GM03348 (cell line): Measurements from ENCODE around the gene CD81.

Experiments used
- DNase-seq: peaks from one replicate; pipeline ENCODE4 v3.0.0; 2012; ENCODE audit warnings: low spot score

Gene CD81

DNA sequence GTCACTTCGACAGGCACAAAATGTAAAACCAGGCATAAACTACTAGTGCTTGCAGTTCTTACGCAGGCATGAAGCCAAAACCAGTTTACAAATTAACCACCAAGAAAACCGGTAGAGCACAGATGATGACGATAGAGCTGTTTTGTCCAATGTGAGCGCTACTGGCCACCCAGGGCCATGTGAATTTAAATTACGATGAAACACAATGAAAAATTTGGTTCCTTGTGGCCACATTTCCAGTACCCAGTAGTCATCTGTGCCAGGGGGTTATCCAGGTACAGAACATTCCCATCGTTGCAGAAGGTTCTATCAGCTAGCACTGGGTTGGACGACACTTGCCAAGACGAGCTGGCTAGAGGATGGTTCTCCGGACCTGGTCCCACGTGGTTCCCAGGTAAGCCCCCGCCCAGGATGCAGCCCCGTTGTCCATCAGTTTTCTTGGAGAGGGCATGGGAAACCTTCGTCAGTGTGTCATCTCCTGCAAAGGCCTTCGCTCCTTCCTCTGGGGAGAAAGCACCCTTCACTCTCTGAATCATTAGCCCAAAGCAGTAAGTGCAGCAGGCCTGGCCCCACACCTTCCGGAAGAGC lies 1.1 kb upstream of the CD81 start:
- DNase-seq: no peak

GRCh38 chr11:2377511-2378443 lies 667 bp downstream of the CD81 start:
- DNase-seq: peak; percentile 92

- DNase-seq: peak; percentile 90
These were observed 1.6 kb downstream of the CD81 start for GRCh38 chr11:2378527-2379210.

DNA sequence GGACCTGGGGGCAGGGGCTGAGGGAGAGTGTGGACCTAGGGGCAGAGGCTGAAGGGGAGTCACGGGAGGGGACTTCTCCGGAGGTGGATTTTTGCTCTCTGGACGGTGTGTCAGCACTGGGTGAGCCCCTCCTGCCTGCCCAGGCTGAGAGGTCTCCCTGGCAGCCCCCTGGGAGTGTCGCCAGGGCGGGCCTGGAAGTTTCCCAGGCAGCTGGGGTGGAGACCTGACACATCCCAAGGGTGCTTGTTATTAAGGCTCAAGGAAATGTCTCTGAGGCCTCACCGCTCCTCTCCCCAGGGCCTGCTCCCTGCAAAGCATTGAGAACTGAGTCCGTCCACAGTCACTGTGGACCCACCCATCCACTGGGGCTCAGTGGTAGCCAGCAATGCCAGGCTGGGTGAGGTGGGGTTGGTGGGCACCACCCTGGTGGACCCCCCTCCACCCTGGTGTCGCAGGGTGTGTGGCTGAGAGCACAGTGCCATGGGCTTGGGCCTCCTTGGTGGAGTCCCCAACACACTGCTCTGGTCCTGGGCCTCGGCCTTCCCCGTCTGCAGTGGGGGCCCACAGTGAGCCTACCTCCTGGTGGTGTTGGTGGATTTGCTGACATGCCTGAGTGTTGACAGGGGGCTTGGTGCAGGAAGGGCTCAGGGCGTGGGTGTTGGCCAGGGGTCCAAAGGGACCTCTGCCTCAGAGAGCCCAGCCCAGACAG lies 2.5 kb downstream of the CD81 start:
- DNase-seq: peak; percentile 61

DNA sequence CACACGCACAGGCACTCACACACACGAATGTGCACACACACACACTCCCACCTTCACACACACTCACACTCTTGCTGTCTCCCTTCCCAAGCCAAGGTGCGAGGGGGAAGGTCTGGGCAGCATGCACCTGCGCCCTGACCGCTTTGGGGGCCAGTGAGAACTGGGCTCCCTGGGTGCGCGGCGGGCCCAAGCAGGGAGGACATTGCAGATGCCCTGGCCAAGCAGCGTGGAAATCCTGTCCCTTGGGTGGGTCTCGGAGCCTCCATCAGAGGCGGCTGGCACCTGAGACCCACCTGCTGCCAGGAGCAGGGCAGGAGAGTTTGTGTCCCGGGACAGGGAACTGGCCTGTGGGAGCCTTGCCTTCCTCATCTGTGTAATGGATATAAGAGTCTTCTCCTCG lies 3.3 kb downstream of the CD81 start:
- DNase-seq: no peak

DNA sequence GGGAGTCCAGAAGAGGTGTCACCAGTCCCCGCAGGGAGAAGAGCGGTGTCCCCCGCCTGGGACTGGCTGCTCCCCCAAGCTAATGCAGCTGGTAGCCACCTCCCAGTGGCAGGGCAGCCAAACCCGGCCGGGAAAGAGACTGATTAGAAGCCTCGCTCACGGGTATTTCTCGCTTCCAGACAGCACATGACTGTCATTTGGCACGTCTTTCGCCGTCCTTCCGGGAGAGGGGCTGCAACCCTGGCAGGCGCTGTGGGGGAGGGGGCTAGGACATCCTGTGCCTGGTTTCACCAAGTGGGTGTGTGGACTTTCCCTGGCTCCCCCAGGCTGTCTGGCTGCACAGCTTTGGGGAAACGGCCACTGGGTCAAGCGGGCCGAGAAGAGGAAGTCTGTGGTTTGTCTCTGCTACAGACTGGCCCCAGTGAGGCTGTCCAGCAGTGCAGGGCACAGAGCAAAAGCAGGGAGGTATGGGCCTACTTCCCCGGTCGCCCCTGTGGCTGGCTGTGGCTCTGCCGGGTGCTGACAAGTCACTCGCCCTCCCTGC lies 3.8 kb downstream of the CD81 start:
- DNase-seq: no peak

DNA sequence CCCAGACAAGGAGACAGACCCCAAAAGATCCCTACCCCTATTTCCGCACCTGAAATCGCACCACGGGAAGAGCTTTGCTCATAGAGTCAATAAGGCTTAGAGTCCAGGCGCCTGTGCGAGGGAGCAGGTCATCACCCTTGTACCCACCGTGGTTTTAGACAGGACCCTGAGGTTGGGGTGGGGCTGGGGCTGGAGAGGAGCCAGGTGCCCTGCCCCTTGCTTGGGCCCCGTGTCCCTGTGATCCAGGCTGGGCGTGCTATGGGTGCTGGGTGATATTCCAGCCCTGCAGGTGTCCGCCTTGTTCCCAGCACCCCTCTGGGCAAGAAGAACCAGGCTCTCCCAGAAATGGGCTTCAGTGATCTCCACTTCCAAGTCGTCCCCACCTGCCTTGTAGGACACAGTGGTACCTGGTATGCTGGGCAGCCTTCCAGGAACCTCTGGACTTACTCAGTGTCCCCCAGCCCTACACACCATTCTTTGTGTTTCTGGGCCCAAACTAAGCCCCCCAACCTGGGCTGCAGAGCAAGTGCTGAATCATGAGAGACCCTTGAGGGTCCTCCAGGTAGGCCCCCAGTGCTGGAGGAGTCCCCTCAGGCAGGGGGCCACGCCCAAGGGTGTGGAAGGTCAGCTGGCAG lies 4.5 kb downstream of the CD81 start:
- no peak for DNase-seq

DNA sequence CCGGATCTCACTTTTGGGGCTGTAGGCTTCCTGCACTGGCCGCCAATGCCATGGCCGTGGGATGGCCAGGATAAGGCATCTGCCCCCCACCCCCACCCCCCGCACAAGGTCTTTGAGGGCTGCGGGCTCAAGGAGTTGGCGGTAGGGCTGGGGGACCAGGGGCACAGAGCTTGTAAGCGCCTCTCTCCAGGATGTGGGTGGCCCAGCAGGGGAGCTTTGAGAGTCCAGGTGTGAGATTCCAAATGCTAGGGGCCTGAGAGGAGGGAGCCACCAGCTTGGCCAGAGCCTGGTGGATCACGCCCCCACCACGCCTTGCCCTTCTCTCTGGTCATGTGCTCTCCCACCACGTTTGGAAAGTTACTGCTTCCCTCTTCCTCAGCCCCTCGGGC lies 5.0 kb downstream of the CD81 start:
- no peak for DNase-seq

DNA sequence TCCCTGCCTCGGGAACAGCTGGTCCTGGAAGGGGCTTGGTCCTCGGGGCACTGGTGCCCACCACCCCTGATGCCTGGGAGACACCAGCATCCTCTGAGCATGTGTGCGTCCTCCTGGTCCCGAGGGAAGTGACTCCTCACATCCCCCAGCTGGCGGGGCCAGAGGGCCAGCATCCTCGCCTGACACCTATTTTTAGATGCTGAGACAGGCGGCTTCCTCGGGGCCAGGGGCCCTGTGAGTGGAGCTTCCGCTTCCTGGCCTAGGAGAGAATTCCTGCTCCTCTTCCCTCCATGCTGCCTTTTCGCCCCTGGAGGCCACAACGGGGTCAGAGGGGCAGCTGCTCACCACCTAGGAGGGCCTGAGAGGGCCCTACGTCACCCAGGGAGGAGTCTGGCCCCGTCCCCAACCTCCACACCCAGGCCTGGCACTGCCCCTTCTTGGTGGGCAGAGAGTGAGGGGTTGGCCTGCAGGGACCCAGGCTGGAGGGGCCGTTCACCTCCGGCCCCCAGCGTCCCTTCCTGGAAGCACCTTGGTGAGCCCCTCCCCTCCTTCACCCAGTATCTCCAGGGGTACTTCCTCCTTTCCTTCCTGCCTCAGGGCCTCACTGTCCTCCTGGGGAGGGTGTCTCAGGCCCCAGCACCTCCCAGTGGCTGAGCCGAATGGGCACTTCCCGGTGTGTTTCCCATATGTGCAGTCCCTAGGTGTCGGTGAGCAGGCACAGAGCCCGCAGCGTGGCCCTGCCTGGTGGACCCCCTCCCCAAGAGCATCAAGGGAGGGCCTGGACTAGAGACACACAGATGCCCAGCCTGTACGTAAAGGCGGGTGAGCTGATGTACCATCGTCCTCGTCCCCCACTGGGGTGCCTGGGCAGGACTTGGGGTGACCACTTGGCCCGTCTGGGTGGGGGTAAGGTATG lies 6.1 kb downstream of the CD81 start:
- DNase-seq: peak; percentile 59

DNA sequence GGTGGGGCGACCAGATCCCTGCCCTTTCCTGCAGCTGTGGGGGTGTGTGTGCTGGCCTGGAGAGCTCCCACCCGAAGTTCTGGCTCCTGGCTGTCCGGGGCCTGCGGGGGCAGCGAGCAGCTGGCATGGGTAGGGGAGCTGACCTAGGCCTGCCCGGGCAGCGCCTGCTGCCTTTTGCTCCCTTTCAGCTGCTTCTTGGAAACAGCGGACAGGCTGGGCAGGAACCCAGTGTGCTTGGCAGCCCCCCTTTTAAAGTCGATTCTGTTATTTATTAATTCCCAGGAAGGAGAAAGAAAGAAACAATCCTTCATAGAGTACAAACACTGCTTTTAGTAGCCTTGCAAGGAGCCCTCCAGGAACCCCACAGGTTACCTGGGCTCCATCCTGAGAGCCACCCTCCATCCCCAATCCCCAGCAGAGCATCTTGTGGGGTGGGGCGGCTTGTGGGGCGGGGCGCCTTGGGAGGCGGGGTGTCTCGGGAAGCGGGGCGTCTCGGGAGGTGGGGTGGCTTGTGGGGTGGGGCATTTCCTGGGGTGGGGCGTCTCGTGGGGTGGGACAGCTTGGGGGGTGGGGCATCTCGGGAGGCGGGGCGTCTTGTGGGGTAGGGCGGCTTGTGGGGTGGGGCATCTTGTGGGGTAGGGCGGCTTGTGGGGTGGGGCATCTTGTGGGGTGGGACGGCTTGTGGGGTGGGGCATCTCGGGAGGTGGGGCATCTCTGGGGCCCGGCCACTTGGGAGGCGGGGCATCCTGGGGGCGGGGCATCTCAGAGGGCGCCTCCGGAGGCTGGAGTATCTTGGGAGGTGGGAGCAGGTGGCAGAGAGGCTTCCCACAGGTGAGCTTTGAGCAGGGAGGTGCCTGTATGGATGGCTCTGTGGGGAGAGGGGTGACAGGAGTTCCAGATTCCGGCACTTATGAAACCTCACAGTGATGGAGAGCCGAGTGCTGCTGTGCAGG lies 7.0 kb downstream of the CD81 start:
- peak; percentile 70 for DNase-seq

GRCh38 chr11:2385156-2386151 lies 8.3 kb downstream of the CD81 start:
- no peak for DNase-seq

DNA sequence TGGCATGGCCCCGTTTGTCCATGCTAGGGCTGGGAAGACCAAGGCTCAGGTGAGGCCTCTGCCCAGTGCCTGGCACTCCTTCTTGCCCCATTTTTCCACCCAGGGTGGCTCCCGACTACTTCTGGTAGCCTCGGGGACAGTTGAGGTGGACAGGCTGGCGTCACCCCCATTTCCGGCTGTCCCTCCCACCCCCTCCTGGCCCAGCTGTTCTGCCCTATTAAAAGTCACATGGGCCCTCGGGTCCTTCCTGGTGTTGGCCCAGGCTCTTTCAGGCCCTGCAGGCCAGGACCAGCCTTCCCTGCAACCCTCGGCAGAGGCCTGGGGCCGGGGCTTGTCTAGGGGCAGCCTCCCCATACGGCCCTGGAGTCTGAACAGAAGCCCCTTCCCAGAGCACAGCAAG lies 9.5 kb downstream of the CD81 start:
- no peak for DNase-seq

DNA sequence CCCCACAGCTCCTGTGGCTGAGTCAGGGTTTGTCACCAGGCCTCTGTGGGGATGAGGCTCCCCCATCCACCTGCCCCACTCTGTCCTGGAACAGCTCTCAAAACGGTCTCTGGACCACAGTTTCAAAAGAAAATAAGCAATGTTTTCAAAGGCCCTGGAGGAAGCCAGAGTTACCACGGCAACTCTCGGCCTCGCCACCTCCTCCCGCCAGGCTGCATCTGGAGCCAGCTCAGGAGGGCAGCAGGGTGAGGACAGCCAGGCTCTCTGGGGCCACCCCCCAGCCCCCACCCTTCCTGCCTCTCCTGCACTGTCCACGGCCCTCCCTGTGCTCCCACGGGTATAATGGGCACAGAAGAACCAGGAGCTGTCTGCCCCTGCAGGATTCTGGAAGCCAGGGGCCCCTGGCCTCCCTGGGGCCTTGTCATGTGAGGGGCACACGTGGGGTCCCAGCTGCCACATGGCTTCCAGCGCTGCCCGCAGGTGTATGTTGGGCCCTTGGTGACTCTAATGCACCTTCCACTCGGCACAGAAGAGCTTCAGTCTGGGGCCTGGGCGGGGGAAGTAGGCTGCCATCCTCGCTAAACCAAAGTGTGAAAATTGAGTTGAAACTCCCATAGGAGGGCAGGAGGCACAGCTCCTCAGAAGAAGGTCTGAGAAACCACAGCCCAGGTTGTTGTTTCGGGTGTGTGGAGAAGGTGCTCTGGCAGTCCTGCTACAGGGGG lies 10.3 kb downstream of the CD81 start:
- DNase-seq: peak; percentile 45

GRCh38 chr11:2388431-2389376 lies 11.6 kb downstream of the CD81 start:
- DNase-seq: no peak

GRCh38 chr11:2389377-2390026 lies 12.4 kb downstream of the CD81 start:
- DNase-seq: no peak
